WTC11 (cell line): ENCODE measurements around the gene LARP4B.

Experiments used
- NR1H2 ChIP-seq: sonication (generic); formaldehyde crosslinking; IDR thresholded peaks from 2 replicates; pipeline ENCODE4 v1.9.0; 2021; ENCODE audit warnings: mild to moderate bottlenecking, moderate library complexity, missing genetic modification reagents
- TCF7 ChIP-seq: sonication (generic); formaldehyde crosslinking; IDR thresholded peaks from 2 replicates; pipeline ENCODE4 v1.8.0; 2022; ENCODE audit warnings: mild to moderate bottlenecking, low read depth, missing genetic modification reagents, moderate library complexity
- TF ChIP-seq, protein P1 (sequence below): fragments of 200-600 bp; IDR thresholded peaks from 2 replicates; pipeline ENCODE4 v1.8.0; 2022; ENCODE audit warnings: antibody characterized with exemption
- TF ChIP-seq, protein P2 (sequence below): sonication (generic); formaldehyde crosslinking; IDR thresholded peaks from 2 replicates; pipeline ENCODE4 v1.8.0; 2022; ENCODE audit warnings: mild to moderate bottlenecking, missing genetic modification reagents
- TF ChIP-seq, protein P3 (sequence below): sonication (generic); formaldehyde crosslinking; IDR thresholded peaks from 2 replicates; pipeline ENCODE4 v1.8.1; 2023; ENCODE audit warnings: mild to moderate bottlenecking, missing genetic modification reagents, moderate library complexity
- TF ChIP-seq, protein P4 (sequence below): sonication (generic); formaldehyde crosslinking; IDR thresholded peaks from 2 replicates; pipeline ENCODE4 v1.8.0; 2022; ENCODE audit warnings: mild to moderate bottlenecking, missing genetic modification reagents

DNA sequence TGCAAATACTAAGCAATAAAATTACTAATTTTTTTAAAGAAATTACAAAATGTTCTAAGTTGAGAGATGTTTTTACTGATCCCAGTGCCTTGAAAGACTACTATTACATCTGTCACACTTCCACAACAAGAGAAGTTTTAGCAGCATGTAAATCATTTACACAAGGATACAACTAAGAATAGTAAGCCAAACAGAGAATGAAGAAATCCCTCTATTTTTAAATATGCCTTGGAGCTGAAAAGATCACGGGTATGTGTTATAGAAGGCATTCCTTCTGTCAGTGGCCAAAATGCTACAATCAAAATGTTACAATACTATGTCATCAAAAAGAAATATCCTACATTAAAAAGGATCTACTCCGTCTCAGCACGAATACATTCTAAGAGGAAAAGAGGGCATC lies 52.6 kb downstream of the LARP4B start:
- TF ChIP-seq, protein P1, sequence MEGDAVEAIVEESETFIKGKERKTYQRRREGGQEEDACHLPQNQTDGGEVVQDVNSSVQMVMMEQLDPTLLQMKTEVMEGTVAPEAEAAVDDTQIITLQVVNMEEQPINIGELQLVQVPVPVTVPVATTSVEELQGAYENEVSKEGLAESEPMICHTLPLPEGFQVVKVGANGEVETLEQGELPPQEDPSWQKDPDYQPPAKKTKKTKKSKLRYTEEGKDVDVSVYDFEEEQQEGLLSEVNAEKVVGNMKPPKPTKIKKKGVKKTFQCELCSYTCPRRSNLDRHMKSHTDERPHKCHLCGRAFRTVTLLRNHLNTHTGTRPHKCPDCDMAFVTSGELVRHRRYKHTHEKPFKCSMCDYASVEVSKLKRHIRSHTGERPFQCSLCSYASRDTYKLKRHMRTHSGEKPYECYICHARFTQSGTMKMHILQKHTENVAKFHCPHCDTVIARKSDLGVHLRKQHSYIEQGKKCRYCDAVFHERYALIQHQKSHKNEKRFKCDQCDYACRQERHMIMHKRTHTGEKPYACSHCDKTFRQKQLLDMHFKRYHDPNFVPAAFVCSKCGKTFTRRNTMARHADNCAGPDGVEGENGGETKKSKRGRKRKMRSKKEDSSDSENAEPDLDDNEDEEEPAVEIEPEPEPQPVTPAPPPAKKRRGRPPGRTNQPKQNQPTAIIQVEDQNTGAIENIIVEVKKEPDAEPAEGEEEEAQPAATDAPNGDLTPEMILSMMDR, result no peak
- TF ChIP-seq, protein P2, sequence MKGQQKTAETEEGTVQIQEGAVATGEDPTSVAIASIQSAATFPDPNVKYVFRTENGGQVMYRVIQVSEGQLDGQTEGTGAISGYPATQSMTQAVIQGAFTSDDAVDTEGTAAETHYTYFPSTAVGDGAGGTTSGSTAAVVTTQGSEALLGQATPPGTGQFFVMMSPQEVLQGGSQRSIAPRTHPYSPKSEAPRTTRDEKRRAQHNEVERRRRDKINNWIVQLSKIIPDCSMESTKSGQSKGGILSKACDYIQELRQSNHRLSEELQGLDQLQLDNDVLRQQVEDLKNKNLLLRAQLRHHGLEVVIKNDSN (CRISPR knock-in tag), result no peak
- TF ChIP-seq, protein P3, sequence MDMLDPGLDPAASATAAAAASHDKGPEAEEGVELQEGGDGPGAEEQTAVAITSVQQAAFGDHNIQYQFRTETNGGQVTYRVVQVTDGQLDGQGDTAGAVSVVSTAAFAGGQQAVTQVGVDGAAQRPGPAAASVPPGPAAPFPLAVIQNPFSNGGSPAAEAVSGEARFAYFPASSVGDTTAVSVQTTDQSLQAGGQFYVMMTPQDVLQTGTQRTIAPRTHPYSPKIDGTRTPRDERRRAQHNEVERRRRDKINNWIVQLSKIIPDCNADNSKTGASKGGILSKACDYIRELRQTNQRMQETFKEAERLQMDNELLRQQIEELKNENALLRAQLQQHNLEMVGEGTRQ (CRISPR knock-in tag), result no peak
- TF ChIP-seq NR1H2 (no peak), TCF7 (CRISPR knock-in tag) (no peak)
- TF ChIP-seq, protein P4, sequence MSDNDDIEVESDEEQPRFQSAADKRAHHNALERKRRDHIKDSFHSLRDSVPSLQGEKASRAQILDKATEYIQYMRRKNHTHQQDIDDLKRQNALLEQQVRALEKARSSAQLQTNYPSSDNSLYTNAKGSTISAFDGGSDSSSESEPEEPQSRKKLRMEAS (CRISPR knock-in tag), result no peak
